Hepatic stellate cell (primary cell): Measurements from ENCODE around the gene TRMU.

Source experiments
- DNase-seq: peaks from one replicate; pipeline ENCODE4 v3.0.0; 2011; ENCODE audit warnings: low spot score

The TRMU gene

DNA sequence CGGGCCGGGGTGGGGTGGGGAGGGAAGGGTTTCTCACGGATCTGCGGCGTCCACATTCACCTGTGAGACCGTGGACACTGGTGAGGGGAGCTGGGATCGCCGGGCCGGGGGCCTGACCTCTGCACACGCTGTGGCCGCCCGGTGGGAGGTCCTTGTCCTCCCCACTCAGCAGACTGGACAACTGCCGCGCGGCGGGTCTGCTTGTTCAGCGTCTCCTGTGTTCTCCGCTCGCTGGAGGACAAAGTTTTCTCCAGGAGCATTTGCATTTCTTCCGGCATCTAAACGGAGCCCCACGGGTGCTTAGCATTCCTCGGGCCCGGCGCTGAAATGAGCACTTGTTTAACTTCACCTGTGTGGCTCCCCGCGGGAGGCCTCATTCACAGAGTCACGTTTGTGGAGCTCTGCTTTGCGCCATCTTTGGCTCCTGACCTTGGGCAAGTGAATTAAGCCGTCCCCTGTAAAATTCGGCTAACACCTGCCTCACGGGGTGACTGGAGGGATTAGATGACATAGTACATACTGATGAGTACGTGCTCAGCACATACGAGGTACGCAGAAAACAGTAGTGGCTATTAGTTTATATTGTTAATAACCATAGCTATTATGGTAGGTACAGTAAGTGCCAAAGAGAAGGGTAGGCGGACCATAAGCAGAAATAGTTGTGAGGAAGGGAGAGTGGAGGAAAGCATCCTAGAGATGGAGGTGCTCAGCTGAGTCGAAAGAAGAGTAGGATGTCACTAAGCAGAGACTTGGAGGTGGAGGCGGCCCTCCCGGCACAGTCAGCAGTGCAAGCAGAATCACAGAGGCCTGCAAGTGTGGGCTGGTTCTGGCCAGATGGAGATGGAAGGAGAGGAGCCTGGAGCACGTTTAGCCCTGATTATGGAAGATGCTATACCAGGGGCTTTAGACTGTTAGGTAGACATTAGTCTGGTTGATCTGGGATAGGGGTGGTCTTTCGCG, 885 bp downstream of the TRMU start:
- DNase-seq = peak; percentile 41

DNA sequence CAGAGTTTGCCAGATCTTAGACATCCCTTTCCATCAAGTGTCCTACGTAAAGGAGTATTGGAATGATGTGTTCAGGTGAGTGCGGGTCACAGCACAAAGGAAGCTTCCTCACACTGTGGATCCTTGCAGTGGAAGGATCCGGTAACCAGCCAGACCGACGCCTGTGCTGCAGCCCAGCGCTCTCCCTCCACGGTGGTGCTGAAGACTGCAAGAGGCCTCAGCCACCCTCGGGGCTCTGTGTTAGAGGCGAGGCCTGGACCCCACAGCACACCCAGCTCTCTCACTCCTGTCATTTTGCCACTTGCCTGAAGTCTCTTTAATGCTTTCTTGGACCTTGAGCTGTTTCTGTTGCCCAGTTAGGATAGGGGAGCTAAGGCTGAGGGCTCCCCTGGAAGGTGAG, 2.4 kb downstream of the TRMU start:
- no peak for DNase-seq

DNA sequence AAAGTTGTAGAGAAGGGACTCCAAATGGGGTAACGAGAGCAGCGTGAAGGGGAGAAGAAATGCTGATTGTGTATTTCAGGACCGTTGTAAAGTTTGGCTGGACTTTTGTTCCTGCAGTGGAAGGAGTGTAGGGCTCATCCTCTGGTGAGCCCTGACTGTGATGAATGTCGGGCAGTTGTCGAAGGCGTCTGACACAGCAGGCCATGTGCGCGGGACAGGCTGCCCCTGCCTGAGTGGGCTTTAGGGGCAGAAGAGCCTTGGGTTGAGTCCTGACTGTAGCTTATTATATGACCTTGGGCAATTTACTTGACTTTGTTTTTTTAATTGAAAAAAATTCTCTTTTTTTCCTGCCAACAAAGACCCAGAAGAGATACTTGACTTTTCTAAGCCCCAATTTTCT, 3.1 kb downstream of the TRMU start:
- DNase-seq = no peak

DNA sequence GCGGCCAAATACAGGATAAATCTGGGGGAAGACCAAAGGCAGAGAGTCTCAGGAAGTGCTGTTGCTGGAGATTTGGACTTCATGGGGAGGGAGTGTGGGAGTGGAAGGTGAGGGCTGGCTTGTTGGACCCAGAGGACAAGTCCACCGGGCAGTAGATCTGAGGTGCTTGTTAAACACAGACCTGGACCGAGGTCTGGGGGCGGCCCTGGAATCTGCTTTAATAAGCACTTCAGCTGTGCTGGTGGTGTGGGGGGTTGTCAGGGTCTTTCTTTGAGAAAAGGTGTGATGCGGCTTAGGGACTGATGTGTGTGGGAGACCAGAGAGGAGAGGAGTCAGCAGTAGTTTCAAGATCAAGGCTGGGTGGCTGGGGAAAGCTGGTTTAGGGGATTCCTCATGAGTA, 4.4 kb downstream of the TRMU start:
- DNase-seq = no peak

DNA sequence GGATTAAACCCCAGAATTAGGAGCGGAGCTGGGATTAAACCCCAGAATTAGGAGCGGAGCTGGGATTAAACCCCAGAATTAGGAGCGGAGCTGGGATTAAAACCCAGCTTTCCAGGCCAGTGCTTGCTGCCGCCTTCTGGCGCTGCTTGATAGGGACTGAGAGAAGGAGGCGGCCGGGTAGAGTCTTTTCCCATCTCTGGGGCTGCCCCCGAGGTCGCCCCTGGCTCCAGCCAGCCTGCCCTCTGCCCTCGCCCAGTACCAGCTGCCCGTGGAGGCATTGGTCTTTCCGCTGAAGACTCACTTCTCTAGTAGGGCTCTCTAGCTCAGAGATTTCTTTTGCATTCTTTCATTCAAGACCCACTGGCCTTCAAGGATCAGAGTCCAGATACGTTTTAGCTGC, 5.2 kb downstream of the TRMU start:
- DNase-seq = no peak

DNA sequence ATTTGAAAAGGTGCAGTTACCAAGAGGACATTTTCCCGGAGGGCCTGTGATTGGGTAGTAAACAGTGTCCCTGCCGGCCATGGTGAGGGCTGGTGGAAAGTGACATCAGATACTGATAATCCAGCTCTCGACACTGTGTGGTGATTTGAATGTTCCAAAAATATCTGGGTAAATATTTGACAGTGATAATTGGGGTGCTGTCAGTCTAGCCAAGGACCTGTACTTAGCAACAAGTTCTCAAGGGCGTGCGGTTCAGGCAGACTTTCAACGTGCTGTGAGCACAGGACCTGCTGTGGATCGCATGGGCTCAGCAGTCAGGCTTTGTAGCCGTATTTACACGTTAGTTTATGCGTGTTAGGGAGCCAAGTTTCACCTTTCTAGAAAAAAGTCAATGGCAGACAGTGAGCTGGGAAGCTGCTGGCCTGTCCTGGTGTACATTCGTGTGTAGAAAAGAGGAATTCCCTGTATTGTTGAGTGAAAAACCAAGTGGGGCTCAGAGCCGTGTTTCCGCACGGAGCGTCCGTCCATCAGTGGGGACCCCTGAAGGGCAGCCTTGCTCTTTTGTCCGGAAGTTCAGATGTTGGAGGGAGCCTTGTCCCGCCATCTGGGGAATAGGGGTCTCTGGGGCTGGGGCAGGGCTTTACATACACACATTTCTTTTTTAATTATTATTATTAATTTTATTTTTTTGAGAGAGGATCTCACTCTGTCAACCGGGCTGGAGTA, 11.3 kb downstream of the TRMU start:
- no peak for DNase-seq

DNA sequence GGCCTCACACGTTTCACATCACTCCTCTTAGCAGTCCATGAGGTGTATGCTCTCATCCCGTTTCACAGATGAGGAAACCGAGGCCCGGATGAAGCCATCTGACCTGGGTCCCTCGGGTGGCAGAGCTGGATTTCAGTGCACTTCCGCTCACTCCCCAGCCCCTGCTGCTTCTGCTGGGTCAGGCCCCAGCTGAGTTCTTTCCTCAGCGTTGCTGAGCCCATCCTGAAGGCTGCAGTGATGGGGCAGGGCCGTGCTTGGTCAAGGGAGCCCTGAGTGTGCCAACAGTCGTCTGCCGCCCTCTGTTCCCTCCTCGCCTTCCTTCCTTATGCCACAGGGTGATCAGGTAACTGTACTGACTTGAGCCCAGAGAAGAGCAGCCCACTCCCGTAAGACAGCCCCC, 12.1 kb downstream of the TRMU start:
- no peak for DNase-seq

DNA sequence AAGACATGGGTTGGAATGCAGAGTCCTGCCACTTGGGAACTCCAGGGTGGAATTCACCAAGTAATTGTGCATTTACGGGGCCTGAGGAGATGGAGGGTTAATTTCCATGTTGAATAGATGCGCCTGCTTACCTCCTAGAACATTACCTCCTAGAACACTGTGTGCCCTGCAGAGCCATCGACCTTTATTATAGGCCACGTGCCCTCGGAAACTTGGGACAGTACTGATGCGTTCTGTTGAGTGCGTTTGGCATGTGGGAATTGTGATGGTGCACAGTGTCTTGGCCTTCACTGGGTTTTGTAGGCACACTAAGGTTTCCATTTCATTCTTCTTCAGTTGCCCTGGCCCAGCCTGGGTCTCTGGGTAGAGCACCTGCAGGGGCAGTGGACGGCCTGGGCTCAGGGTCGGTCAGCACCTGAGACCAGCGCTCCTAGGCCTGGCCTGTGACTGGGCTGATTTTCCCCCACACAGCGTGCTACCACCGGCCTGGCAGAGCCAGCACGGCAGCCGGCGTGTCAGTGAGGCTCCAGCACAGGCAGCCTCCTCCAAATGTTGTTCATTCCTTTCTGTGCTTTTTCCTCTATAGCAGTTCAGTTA, 12.7 kb downstream of the TRMU start:
- DNase-seq = no peak

DNA sequence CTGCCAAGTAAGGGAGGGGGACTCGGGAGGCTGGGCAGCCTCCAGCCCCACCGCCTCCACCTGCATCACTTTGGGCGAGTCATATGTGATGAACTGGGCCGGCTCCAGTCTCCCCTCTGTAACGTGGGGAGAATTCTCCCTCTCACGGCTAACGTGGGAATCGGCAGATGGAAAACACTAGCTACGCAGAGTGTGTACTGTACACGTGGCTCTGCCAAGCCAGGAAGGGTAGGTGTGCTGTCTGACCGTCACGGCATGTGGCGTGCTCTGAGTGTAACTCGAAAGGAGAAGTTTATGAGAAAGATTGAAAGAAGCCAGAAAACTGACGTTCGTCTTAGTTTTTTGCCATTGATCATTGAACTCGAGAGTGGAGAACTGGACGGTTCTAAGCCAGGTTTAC, 13.7 kb downstream of the TRMU start:
- DNase-seq = no peak

DNA sequence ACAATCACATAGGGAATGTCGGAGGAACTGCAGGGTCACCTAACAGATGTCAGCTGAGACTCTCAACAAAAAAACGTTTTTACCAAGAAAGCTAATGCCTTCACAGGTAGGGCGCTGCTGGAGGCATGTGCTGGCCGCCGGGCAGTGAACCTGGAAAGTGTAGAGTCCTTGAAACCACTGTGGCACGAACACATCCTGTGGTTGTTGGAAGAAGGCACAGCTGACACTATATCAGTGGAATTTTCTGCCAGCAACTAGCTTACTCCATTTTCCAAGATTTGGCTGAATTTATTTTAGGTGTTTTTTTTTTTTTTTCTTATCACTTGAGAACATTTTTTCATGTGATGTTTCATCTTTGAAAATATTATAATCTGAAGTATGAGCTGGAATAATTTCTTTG, 14.2 kb downstream of the TRMU start:
- DNase-seq = no peak

DNA sequence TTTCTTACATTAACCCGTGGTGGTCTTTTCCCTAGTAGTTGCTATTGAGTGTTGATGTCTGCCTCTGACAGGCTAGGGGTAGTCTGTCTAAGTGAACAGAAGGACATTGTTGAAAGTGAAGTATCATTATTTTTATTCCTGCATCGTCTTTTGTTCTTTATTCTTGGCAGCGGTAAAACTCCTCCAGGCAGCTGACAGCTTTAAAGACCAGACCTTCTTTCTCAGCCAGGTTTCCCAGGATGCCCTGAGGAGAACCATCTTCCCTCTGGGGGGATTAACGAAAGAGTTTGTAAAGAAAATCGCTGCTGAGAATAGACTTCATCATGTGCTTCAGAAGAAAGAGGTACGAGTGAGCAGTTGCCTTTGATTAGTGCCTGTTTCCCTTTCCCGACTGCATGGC, 14.6 kb downstream of the TRMU start:
- no peak for DNase-seq

DNA sequence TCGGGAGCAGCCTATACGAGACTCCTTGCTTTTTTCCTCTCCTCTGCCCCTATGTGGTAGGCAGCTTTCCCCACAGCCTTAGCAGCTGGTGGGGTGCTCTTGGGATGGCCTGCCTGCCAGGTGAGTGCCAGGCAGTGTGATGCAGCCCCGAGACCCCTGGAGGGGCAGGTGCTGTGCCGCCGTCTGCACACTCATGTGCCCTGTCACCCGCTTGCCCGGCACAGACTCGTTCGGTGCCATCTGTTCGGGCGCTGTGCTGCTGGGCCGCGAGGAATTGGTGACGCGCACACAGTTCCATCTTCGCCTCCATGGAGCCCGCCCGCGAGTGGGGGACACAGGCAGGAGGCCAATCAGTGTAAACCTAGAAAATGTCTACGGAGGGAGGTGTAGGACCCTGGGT, 15.1 kb downstream of the TRMU start:
- no peak for DNase-seq

DNA sequence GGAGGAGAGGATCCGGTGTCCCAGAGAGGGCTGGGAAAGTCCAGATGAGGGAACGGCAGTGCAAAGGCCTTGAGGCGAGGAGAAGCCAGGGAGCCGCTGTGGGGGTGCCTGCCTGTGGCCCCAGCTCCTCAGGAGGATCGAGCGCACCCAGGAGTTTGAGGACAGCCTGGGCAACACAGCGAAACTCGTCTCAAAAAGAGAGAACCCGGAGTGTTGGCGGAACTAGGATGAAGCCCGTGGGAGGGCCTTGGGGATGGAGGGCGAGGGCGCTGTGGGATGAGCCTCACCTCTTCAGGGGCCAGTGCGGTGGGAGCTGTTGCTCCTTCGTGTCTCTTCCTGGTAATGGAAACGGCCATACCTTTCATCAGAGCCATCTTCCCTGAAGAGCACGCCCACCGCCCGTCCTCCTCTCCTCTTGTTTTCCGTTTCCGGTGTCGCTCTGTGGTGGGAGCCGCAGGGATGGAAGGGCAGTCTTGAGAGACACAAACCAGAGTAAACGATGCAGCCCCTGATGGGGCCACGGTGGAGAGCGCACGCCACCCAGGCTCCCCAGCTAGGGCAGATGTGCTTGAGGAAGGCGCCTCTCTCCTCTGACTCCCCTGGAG, 15.7 kb downstream of the TRMU start:
- DNase-seq = no peak

DNA sequence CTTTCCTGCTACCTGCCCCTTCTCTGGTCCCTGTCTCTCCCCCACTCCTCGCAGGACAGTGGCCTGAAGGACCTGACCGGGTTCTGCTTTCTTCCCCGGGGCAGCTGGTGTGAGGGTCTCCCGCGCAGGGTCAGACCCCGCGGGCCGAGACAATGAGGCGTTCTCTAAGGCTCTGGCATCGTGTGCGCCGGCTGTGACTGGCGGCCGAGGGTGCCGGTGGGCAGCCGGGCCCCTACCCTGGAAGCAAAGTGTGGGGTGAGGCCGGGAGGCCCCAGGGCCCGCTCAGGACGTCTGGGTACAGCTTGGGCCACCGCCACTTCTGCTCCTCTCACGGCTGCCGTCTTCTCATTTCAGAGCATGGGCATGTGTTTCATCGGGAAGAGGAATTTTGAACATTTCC, 16.3 kb downstream of the TRMU start:
- DNase-seq = no peak

DNA sequence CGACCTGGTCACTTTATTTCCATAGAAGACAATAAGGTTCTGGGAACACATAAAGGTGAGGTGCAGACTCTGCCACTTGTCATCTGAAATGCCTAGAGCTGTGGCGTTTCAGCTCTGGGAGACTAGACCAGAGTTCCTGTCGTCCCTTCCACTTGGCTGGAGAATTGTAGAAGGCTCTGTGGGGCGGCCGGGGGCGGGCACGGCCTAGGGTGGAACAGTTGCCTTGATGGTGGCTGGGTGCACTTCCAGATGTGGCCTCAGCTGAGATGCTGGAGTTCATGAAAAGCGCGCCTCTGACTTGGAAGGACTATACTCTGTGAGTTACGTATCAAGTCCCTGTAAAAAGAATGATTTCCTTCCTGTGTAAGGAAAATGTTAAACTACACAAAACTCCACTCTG, 16.8 kb downstream of the TRMU start:
- DNase-seq = no peak

DNA sequence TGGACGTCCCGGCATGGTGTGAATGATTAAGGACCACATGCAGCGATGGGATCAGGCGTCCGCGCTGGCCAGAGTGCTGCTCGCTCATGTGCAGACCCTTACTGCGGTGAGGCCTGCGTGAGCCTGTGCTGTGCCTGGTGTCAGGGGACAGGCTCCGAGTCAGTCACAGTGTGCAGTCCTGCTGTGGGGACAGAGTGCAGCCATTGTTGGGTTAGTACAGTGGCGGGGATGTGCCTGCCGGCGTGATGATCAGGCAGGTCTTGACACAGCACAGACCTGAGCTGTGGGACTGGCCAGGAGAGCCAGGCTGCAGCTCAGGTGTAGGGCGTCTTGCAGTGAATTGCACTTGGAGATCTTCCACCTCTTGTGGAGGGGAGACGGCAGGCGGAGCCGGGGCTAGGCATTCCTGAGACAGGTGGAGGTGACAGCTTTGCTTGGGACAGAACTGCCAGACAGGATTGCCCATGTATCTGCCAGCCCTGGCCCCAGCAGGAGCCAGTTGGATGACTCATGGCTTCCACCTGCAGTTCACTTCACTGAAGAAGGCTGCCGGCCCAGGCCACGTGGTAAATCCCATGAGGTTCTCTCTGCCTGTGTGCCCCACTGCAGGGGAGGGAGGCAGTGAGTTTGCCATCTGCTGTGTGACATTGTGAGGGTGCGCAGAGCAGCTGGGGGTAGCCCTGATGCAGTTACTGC, 17.3 kb downstream of the TRMU start:
- no peak for DNase-seq

DNA sequence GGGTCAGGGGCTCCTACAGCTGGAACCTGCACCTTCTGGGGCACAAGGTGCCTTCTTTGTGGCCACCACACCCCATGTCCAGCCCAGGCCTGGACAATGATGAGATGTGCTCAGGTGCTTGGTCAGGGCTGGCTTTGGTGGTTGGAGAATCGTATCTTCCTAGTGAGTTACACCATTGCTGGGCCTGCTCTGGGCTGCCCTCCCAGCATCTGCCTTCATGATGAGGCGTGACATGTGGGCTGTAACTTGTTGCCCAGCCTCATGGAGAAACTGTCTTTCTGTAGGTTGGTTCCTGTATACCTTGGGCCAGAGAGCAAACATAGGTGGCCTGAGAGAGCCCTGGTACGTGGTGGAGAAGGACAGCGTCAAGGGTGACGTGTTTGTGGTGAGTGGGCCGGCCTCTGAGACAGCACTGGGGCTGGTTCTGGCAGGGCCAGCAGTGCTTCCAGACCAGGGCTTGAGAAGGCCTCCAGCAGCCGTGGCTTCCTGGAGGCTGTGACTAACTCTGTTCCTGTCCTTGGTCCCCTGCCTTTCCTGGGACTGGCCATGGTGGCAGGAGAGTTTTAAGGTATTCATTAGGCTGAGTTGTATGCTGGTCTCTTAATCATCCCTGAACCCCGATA, 18.1 kb downstream of the TRMU start:
- DNase-seq = no peak

DNA sequence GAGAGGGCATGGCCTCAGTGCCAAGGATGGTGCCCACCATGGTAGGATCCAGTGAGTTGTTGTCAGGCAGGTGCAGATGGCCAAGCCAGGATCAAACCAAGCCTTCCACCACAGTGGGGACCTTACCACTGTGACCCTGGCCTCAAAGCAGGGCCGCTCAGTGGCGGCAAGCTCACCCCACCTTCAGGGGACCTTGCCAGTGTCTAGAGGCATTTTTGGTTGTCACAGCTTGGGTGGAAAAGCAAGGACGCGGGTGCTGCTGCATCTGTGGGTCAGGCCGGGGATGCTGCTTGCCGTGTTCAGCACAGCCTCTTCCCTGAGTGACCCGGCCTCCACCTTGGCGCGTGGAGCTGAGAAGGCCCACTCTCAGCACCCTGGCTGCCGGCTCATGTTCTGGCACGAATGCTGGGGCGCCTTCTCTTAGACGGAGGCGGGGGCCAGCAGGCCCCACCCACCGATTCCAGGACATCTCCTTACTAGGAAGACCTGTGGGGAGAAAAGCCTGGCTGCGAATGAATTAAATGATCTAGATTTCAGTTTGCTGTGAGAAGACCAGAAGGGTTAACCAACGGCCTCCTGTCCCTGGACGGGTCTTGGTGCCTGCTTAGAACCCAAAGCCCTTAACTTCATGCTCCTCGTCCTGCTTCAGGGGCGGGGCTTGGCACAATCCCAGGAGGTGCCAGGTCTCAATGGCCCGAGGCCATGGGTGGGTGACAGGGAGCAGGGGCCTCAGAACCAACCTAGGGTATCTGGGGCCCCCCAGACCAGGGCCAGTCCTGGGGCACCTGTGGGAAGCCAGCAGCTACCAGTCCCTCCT, 18.9 kb downstream of the TRMU start:
- DNase-seq = no peak

DNA sequence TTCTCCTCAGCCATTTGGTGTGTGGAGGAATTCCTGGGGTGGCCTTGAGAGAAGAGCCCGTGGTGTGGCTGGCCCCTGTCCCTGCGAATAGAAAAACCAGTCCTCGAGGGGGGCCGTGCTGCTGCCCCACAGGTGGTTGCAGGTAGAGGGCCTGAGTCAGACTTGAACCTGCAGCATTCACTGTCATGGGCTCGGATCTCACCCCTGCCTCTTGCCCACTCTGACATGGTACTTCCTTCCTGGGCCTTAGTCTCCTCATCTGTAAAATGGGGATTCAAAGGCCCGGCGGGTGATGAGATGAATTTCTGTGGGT, 19.4 kb downstream of the TRMU start:
- DNase-seq = no peak

DNA sequence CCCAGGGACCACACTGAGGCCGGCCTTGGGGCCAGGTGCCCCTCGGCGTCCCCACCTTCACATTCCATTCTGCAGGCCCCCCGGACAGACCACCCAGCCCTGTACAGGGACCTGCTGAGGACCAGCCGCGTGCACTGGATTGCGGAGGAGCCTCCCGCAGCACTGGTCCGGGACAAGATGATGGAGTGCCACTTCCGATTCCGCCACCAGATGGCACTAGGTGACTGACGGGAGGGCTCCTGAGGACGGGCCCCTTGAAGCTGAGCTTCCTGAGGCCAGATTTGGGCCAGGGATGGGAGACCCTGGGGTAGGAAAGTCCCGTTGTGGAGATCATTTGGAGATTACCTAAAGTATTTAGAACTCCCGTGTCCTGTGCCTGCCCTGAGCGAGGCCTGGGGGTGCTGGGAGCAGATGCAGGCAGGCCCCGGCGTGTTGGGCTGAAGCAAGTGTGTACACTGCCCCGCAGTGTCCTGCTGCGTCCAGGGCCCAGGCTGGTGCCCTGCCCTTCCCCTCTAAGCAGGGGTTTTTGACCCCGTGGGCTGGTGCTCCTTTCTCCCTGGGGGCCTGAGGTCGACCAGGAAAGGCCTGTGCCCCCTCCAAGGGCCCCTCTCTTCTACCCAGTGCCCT, 20.0 kb downstream of the TRMU start:
- DNase-seq = peak; percentile 83
